DND-41 (cell line): ENCODE measurements around the gene ISG15.

Experiments used
- ATAC-seq: fragments of 200-7000 bp; cut with Tn5 transposase; 3 replicates; pipeline ENCODE4 v1.9.1; 2021; ENCODE audit warnings: low read depth; ENCODE audit not compliant: insufficient read depth
- DNase-seq: peaks from one replicate; pipeline ENCODE4 v3.0.0-alpha.2; 2020
- H2AFZ ChIP-seq: 2 replicates; pipeline ENCODE4 v1.6.0; 2012; ENCODE audit warnings: low read depth, low read length
- H3K27ac ChIP-seq: 2 replicates; pipeline ENCODE4 v1.5.1; 2012; ENCODE audit warnings: low read length, inconsistent platforms
- H3K27me3 ChIP-seq: fragments of 200-600 bp; sonication (generic); 2 replicates; pipeline ENCODE4 v1.6.0; 2012; ENCODE audit warnings: low read length, mild to moderate bottlenecking, inconsistent platforms; ENCODE audit not compliant: insufficient read depth, poor library complexity
- H3K36me3 ChIP-seq: 2 replicates; pipeline ENCODE4 v1.5.1; 2012; ENCODE audit warnings: low read length, inconsistent platforms; ENCODE audit not compliant: insufficient read depth
- H3K4me1 ChIP-seq: 2 replicates; pipeline ENCODE4 v1.5.1; 2012; ENCODE audit warnings: mild to moderate bottlenecking, low read length; ENCODE audit not compliant: insufficient read depth
- H3K4me2 ChIP-seq: 2 replicates; pipeline ENCODE4 v1.6.0; 2012; ENCODE audit warnings: mild to moderate bottlenecking, moderate library complexity, low read length, inconsistent platforms; ENCODE audit not compliant: insufficient read depth
- H3K4me3 ChIP-seq, 2 experiments: fragments of 200-600 bp in 1 of 2; shearing (Covaris generic) in 1 of 2; 2 replicates each; pipeline ENCODE4 v1.5.1; 2012 to 2016; ENCODE audit warnings: inconsistent platforms in 2 of 2, low read length in 2 of 2, mild to moderate bottlenecking in 2 of 2, low read depth in 1 of 2, moderate library complexity in 1 of 2
- H3K79me2 ChIP-seq: 2 replicates; pipeline ENCODE4 v1.6.0; 2012; ENCODE audit warnings: low read length, inconsistent platforms; ENCODE audit not compliant: insufficient read depth
- H3K9ac ChIP-seq: 2 replicates; pipeline ENCODE4 v1.6.0; 2012; ENCODE audit warnings: low read depth, mild to moderate bottlenecking, inconsistent platforms, low read length, moderate library complexity
- H3K9me3 ChIP-seq: 2 replicates; pipeline ENCODE4 v1.5.1; 2012; ENCODE audit warnings: low read length, moderate library complexity, mild to moderate bottlenecking, inconsistent platforms; ENCODE audit not compliant: insufficient read depth, severe bottlenecking
- H4K20me1 ChIP-seq: 2 replicates; pipeline ENCODE4 v1.6.0; 2012; ENCODE audit warnings: low read length; ENCODE audit not compliant: insufficient read depth
- CTCF ChIP-seq: IDR thresholded peaks from 2 replicates; pipeline ENCODE4 v1.5.1; 2012; ENCODE audit warnings: borderline replicate concordance, low read length, moderate library complexity, mild to moderate bottlenecking; ENCODE audit not compliant: poor library complexity, severe bottlenecking; ENCODE audit errors: extremely low read depth
- EZH2 ChIP-seq: IDR thresholded peaks from 3 replicates; pipeline ENCODE4 v1.6.1; 2012; ENCODE audit warnings: borderline replicate concordance, low read depth, mild to moderate bottlenecking, moderate library complexity, low read length, inconsistent platforms; ENCODE audit not compliant: severe bottlenecking

The ISG15 gene

GRCh38 chr1:1044455-1045078, 31.3 kb downstream of the ISG15 start:
- Histone ChIP-seq H3K9ac (no peak overlapping the region), H3K4me2 (no peak overlapping the region), H3K4me3 (no peak overlapping the region), H3K9me3 (no peaks in the 10 kb centered on the region), H3K27ac (no peak overlapping the region), H3K36me3 (peaks cover 17% of the 10 kb centered on the region), H3K27me3 (peaks cover 11% of the 10 kb centered on the region), H4K20me1 (peaks cover 30% of the 10 kb centered on the region), H2AFZ (no peak overlapping the region), H3K79me2 (no peaks in the 10 kb centered on the region), H3K4me1 (peaks cover 15% of the 10 kb centered on the region)
- TF ChIP-seq EZH2 (no peak), CTCF (no peak)
- ATAC-seq, result no peak
- DNase-seq, result no peak

GRCh38 chr1:1045129-1045528, 31.8 kb downstream of the ISG15 start:
- Histone ChIP-seq H3K27ac (no peak overlapping the region), H3K9me3 (no peaks in the 10 kb centered on the region), H3K4me2 (no peak overlapping the region), H3K79me2 (no peaks in the 10 kb centered on the region), H2AFZ (no peak overlapping the region), H3K9ac (no peak overlapping the region), H3K4me1 (peaks cover 10% of the 10 kb centered on the region), H3K27me3 (peaks cover 5% of the 10 kb centered on the region), H3K36me3 (peaks cover 17% of the 10 kb centered on the region), H3K4me3 (no peak overlapping the region), H4K20me1 (peaks cover 25% of the 10 kb centered on the region)
- TF ChIP-seq EZH2, result no peak
- no peak for TF ChIP-seq CTCF
- ATAC-seq, result no peak
- no peak for DNase-seq

- no peaks in the 10 kb centered on the region for H3K27me3 ChIP-seq
- no peaks in the 10 kb centered on the region for H3K9me3 ChIP-seq
- H3K4me2 ChIP-seq, result no peak overlapping the region
- H3K36me3 ChIP-seq, result peaks cover 17% of the 10 kb centered on the region
- DNase-seq, result no peak
- no peak overlapping the region for H3K4me3 ChIP-seq
- H4K20me1 ChIP-seq, result peaks cover 17% of the 10 kb centered on the region
- no peak overlapping the region for H2AFZ ChIP-seq
- peaks cover 1% of the 10 kb centered on the region; the same call in 1 of the 2 replicates for H3K4me1 ChIP-seq
- TF ChIP-seq EZH2, result no peak
- no peak for TF ChIP-seq CTCF
- ATAC-seq, result no peak
- H3K9ac ChIP-seq, result no peak overlapping the region
- H3K27ac ChIP-seq, result no peak overlapping the region
- no peaks in the 10 kb centered on the region for H3K79me2 ChIP-seq
These were observed 32.9 kb downstream of the ISG15 start for GRCh38 chr1:1046243-1046642.
